NB4 (cell line): ENCODE measurements around the gene OR7C2.

Experiments used
- CTCF ChIP-seq: IDR thresholded peaks from one replicate; pipeline ENCODE4 v1.5.1; 2012; ENCODE audit warnings: low read depth, low read length
- MAX ChIP-seq: IDR thresholded peaks from 2 replicates; pipeline ENCODE4 v1.6.1; 2011; ENCODE audit warnings: low read depth, low read length
- MYC ChIP-seq: IDR thresholded peaks from 2 replicates; pipeline ENCODE4 v1.6.1; 2011; ENCODE audit warnings: low read depth, low read length
- POLR2A ChIP-seq: IDR thresholded peaks from 2 replicates; pipeline ENCODE4 v1.6.1; 2011; ENCODE audit warnings: mild to moderate bottlenecking; ENCODE audit not compliant: insufficient read length; ENCODE audit errors: extremely low read depth

GRCh38 chr19:14974488-14974887, 33.2 kb downstream of the OR7C2 start:
- TF ChIP-seq CTCF (no peak), POLR2A (no peak), MYC (no peak), MAX (no peak)
